HepG2 (cell line): ENCODE measurements around the gene OGG1. TPM values are rescaled to one million over a fixed set of nuclear protein-coding genes. Genes with fewer than 3 reads are reported as not detected.

Source experiments
- ATAC-seq: fragments of 200-7000 bp; cut with Tn5 transposase; 3 replicates; pipeline ENCODE4 v1.9.1; 2020; ENCODE audit warnings: mild to moderate bottlenecking, moderate library complexity
- BruUV-seq: library from RNA; stranded (reverse); fragments of 400-500 nt; replicated peaks from 2 replicates; lab custom pipeline; 2021; lab: Mats Ljungman, UMichigan
- CTCF ChIA-PET: fragments of 300-600 bp; formaldehyde crosslinking; extraction: SDS; loops from one replicate; lab custom pipeline; 2021; ENCODE audit warnings: low total read pairs, inconsistent platforms, low intra/inter-chr PET ratio; lab: Yijun Ruan, JAX
- POLR2A ChIA-PET: fragments of 350-600 bp; sonication (Branson Sonifier 250); formaldehyde crosslinking; loops from one replicate; lab custom pipeline; 2020; ENCODE audit warnings: antibody characterized with exemption, inconsistent platforms; lab: Yijun Ruan, JAX
- DNase-seq: peaks from one replicate; pipeline ENCODE4 v3.0.0-alpha.2; 2015; ENCODE audit warnings: low spot score
- FAIRE-seq: peaks from 3 replicates; lab custom pipeline; 2011; peaks lifted over from hg19 to GRCh38; lab: Jason Lieb, UNC
- H2AFZ ChIP-seq: one replicate; pipeline ENCODE4 v1.6.1; 2011; ENCODE audit warnings: low read length, inconsistent platforms
- H3K27ac ChIP-seq: fragments of 300-600 bp; 3 replicates; pipeline ENCODE4 v1.8.0; 2011; ENCODE audit warnings: mixed run types, mild to moderate bottlenecking, mixed read lengths, low read length, inconsistent platforms; ENCODE audit not compliant: insufficient read depth; ENCODE audit errors: extremely low read length
- H3K27me3 ChIP-seq, 2 experiments: fragments of 200-600 bp in 1 of 2; 2 replicates in 1 of 2; 3 replicates in 1 of 2; pipeline versions ENCODE4 v1.6.0 to v1.8.0; 2011; ENCODE audit warnings: low read length in 2 of 2, mild to moderate bottlenecking in 2 of 2, moderate library complexity in 2 of 2, inconsistent platforms in 1 of 2; ENCODE audit not compliant: insufficient read depth in 2 of 2, control insufficient read depth in 1 of 2
- H3K36me3 ChIP-seq, 2 experiments: fragments of 200-600 bp in 1 of 2; replicated peaks in 1 of 2; 2 replicates in 1 of 2; 3 replicates in 1 of 2; pipeline versions ENCODE4 v1.5.1 to v1.8.0; 2011; ENCODE audit warnings: low read length in 2 of 2, inconsistent platforms in 1 of 2; ENCODE audit not compliant: insufficient read depth in 2 of 2, control insufficient read depth in 1 of 2
- H3K4me1 ChIP-seq: 2 replicates; pipeline ENCODE4 v1.5.1; 2012; ENCODE audit warnings: low read length, inconsistent platforms; ENCODE audit not compliant: insufficient read depth
- H3K4me2 ChIP-seq: 2 replicates; pipeline ENCODE4 v1.6.0; 2011; ENCODE audit warnings: low read depth, low read length, inconsistent platforms
- H3K4me3 ChIP-seq, 3 experiments: fragments of 200-600 bp in 1 of 3; sonication (generic), shearing (Covaris generic) in 1 of 3; replicated peaks in 1 of 3; 2 replicates each; pipeline ENCODE4 v1.5.1; 2011 to 2016; ENCODE audit warnings: low read length in 3 of 3, inconsistent platforms in 2 of 3, low read depth in 2 of 3, mild to moderate bottlenecking in 2 of 3, control low read depth in 1 of 3, mixed read lengths in 1 of 3; ENCODE audit not compliant: insufficient read depth in 1 of 3
- H3K79me2 ChIP-seq: one replicate; pipeline ENCODE4 v1.6.1; 2011; ENCODE audit warnings: low read length, inconsistent platforms; ENCODE audit not compliant: insufficient read depth
- H3K9ac ChIP-seq: 2 replicates; pipeline ENCODE4 v1.6.0; 2011; ENCODE audit warnings: mild to moderate bottlenecking, low read depth, low read length, inconsistent platforms; ENCODE audit not compliant: insufficient read depth
- H3K9me3 ChIP-seq: 2 replicates; pipeline ENCODE4 v1.5.1; 2012; ENCODE audit warnings: mild to moderate bottlenecking, low read length
- H4K20me1 ChIP-seq: 2 replicates; pipeline ENCODE4 v1.6.0; 2011; ENCODE audit warnings: inconsistent platforms, mild to moderate bottlenecking, low read length, moderate library complexity; ENCODE audit not compliant: insufficient read depth
- DMAP1 ChIP-seq: IDR thresholded peaks from 2 replicates; pipeline ENCODE4 v1.6.1; 2016
- HDAC6 ChIP-seq: fragments of 200-600 bp; sonication (generic); IDR thresholded peaks from 2 replicates; pipeline ENCODE4 v1.7.0; 2017; ENCODE audit warnings: mild to moderate bottlenecking, antibody characterized with exemption, low read length, low read depth
- HHEX ChIP-seq: IDR thresholded peaks from 2 replicates; pipeline ENCODE4 v1.6.1; 2016; ENCODE audit warnings: control low read depth
- HOXD1 ChIP-seq: sonication (generic); formaldehyde crosslinking; IDR thresholded peaks from 2 replicates; pipeline ENCODE4 v1.5.0; 2020; ENCODE audit warnings: missing genetic modification reagents
- SCMH1 ChIP-seq: sonication (generic); formaldehyde crosslinking; IDR thresholded peaks from 2 replicates; pipeline ENCODE4 v1.9.0; 2021; ENCODE audit warnings: missing genetic modification reagents, mild to moderate bottlenecking, borderline replicate concordance
- SNAPC2 ChIP-seq: sonication (generic); formaldehyde crosslinking; IDR thresholded peaks from 2 replicates; pipeline ENCODE4 v1.8.1; 2022; ENCODE audit warnings: mild to moderate bottlenecking, missing genetic modification reagents
- ZNF460 ChIP-seq: sonication (generic); formaldehyde crosslinking; IDR thresholded peaks from 2 replicates; pipeline ENCODE4 v1.5.1; 2020; ENCODE audit warnings: missing genetic modification reagents, mild to moderate bottlenecking, borderline replicate concordance
- ZNF552 ChIP-seq: sonication (generic); formaldehyde crosslinking; IDR thresholded peaks from 2 replicates; pipeline ENCODE4 v1.9.0; 2022; ENCODE audit warnings: missing genetic modification reagents, mild to moderate bottlenecking, borderline replicate concordance
- ZNF570 ChIP-seq: sonication (generic); formaldehyde crosslinking; IDR thresholded peaks from 2 replicates; pipeline ENCODE4 v1.4.0; 2020; ENCODE audit warnings: mild to moderate bottlenecking, missing genetic modification reagents, borderline replicate concordance
- WGBS: methylation state at CpG from one replicate; pipeline ENCODE4 v1.1.6; 2017; ENCODE audit warnings: low lambda C conversion rate; 5-methylcytosine and 5-hydroxymethylcytosine counted together
- in situ Hi-C: cut with HindIII; loops from 2 replicates; pipeline ENCODE4 v1.10.0; 2017; ENCODE audit warnings: low pct_unique_long_range_greater_than_20kb; ENCODE audit not compliant: extremely low pct_ligation_motif_present
- intact Hi-C: fragments of 100-400 bp; cut with micrococcal nuclease; formaldehyde crosslinking; loops from one replicate; pipeline ENCODE4 v1.10.0; 2022; ENCODE audit not compliant: unreplicated experiment
- polyA plus RNA-seq, 8 experiments: library from polyadenylated mRNA; depleted of rRNA in 3 of 8; stranded (reverse) in 7 of 8; unstranded in 1 of 8; fragments of >200 nt; fragmentation: Illumina TruSeq in 4 of 8; extraction: Trizol in 4 of 8; gene quantifications; 2 replicates each; pipeline versions ENCODE4 v1.2.1 to v1.2.3, GENCODE V29; 2011 to 2016; ENCODE audit warnings: low read depth in 4 of 8, missing spikeins in 1 of 8, mixed read lengths in 1 of 8; ENCODE audit not compliant: insufficient read depth in 1 of 8
- total RNA-seq, 5 experiments: library from RNA; depleted of rRNA; stranded (reverse); fragments of >200 nt; fragmentation: Illumina TruSeq; extraction: Trizol; gene quantifications; 2 replicates each; pipeline ENCODE4 v1.2.3, GENCODE V29; 2016; ENCODE audit warnings: low read depth in 1 of 5
- TF ChIP-seq, protein P1 (sequence below): sonication (generic); formaldehyde crosslinking; IDR thresholded peaks from 2 replicates; pipeline ENCODE4 v1.4.0; 2020; ENCODE audit warnings: mild to moderate bottlenecking, missing genetic modification reagents, borderline replicate concordance
- TF ChIP-seq, protein P2 (sequence below): sonication (generic); formaldehyde crosslinking; IDR thresholded peaks from 2 replicates; pipeline ENCODE4 v1.4.0; 2020; ENCODE audit warnings: missing genetic modification reagents, borderline replicate concordance
- TF ChIP-seq, protein P3 (sequence below): sonication (generic); formaldehyde crosslinking; IDR thresholded peaks from 2 replicates; pipeline ENCODE4 v1.5.0; 2020; ENCODE audit warnings: missing genetic modification reagents
- TF ChIP-seq, protein P4 (sequence below): sonication (generic); formaldehyde crosslinking; IDR thresholded peaks from 2 replicates; pipeline ENCODE4 v1.5.0; 2020; ENCODE audit warnings: mild to moderate bottlenecking, missing genetic modification reagents
- TF ChIP-seq, protein P5 (sequence below): sonication (generic); formaldehyde crosslinking; IDR thresholded peaks from 2 replicates; pipeline ENCODE4 v1.4.0; 2020; ENCODE audit warnings: missing genetic modification reagents; ENCODE audit errors: not compliant biosample characterization

Gene OGG1
- total and polyA plus RNA-seq, 2 of the 13 experiments (the other 11 are each of a cell fraction or from before 2014, with no cell fraction given) = 28.7 to 33.2 TPM

DNA sequence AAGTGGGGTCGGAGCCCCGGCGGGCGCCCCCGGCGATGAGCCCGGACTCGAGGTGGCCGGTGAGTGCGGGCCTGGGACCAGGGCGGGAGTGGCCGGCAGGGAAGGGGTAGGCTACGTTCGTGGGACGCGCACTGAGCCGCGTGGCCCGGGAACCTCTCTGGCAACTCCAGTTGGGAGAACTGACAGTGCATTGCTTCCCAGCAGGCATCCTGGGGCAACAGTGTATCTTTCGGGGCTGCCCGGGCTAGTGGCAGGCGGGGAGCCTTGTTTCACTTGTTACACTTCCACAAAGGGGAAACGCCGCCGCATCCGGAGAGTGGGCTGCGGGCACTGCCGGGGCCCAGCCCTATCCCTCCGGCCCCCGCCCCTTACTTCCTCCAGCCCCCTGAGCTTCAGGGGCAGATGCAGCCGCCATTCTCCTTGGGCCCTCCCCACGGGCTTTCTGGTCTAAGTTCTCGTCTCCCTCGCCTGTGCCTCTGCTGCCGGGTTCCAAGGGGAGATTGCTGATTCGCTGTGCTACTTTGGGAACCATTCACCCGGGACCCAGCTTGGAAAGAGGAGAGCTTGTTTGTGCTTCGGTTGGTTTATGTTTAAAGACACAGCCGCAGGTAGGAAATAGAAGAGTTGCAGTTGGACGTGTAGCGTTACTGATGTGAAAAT is 17.5 kb upstream of the OGG1 start:
- H3K9ac ChIP-seq = peak overlapping the region; percentile 100
- ChIA-PET POLR2A (interaction anchor here (1.1 to 4.3 kb wide), 6 partner anchors 18 to 410 kb away, joined by 3 to 40 read pairs (median 9); partner anchors contain the start of genes ARPC4, CAMK1, OGG1 and TADA3), CTCF (no interaction called here)
- peaks cover 23% of the 10 kb centered on the region for H3K4me1 ChIP-seq
- no peaks in the 10 kb centered on the region; a peak in 1 of 5 replicates for H3K27me3 ChIP-seq
- FAIRE-seq (no peak), ATAC-seq (peak; percentile 39), DNase-seq (no peak)
- intact Hi-C loops = no loop called here
- H3K4me2 ChIP-seq = peak overlapping the region; percentile 90
- H3K9me3 ChIP-seq = no peaks in the 10 kb centered on the region
- peak overlapping the region; percentile 99 for H3K27ac ChIP-seq
- peaks cover 24% of the 10 kb centered on the region for H3K79me2 ChIP-seq
- peaks cover 12 to 39% of the 10 kb centered on the region in 2 experiments; a peak in 4 of 5 replicates for H3K36me3 ChIP-seq
- 0% methylated on average over 7 of the region's 41 CpGs for WGBS
- H4K20me1 ChIP-seq = peaks cover 6% of the 10 kb centered on the region
- no TSS peak for BruUV-seq
- in situ Hi-C loops = no loop called here
- peak overlapping the region; percentile 89 to 99 (median 96) for H3K4me3 ChIP-seq
- no peak overlapping the region for H2AFZ ChIP-seq
- TF ChIP-seq HDAC6 (no peak), HOXD1 (CRISPR knock-in tag) (no peak), SCMH1 (no peak), ZNF570 (no peak), DMAP1 (no peak), HHEX (CRISPR knock-in tag) (no peak), ZNF460 (no peak), SNAPC2 (CRISPR knock-in tag) (no peak), ZNF552 (no peak)
- TF ChIP-seq, protein P1, sequence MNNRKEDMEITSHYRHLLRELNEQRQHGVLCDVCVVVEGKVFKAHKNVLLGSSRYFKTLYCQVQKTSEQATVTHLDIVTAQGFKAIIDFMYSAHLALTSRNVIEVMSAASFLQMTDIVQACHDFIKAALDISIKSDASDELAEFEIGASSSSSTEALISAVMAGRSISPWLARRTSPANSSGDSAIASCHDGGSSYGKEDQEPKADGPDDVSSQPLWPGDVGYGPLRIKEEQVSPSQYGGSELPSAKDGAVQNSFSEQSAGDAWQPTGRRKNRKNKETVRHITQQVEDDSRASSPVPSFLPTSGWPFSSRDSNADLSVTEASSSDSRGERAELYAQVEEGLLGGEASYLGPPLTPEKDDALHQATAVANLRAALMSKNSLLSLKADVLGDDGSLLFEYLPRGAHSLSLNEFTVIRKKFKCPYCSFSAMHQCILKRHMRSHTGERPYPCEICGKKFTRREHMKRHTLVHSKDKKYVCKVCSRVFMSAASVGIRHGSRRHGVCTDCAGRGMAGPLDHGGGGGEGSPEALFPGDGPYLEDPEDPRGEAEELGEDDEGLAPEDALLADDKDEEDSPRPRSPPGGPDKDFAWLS (CRISPR knock-in tag) = no peak
- TF ChIP-seq, protein P2, sequence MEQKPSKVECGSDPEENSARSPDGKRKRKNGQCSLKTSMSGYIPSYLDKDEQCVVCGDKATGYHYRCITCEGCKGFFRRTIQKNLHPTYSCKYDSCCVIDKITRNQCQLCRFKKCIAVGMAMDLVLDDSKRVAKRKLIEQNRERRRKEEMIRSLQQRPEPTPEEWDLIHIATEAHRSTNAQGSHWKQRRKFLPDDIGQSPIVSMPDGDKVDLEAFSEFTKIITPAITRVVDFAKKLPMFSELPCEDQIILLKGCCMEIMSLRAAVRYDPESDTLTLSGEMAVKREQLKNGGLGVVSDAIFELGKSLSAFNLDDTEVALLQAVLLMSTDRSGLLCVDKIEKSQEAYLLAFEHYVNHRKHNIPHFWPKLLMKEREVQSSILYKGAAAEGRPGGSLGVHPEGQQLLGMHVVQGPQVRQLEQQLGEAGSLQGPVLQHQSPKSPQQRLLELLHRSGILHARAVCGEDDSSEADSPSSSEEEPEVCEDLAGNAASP (CRISPR knock-in tag) = no peak
- TF ChIP-seq, protein P3, sequence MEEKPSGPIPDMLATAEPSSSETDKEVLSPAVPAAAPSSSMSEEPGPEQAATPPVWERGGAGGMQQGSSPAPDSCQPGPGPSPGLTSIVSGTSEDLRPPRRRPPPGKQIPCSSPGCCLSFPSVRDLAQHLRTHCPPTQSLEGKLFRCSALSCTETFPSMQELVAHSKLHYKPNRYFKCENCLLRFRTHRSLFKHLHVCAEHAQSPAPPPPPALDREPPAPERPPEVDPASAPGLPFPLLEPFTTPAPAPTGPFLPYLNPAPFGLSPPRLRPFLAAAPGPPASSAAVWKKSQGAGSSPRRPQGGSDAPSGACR (CRISPR knock-in tag) = no peak
- TF ChIP-seq, protein P4, sequence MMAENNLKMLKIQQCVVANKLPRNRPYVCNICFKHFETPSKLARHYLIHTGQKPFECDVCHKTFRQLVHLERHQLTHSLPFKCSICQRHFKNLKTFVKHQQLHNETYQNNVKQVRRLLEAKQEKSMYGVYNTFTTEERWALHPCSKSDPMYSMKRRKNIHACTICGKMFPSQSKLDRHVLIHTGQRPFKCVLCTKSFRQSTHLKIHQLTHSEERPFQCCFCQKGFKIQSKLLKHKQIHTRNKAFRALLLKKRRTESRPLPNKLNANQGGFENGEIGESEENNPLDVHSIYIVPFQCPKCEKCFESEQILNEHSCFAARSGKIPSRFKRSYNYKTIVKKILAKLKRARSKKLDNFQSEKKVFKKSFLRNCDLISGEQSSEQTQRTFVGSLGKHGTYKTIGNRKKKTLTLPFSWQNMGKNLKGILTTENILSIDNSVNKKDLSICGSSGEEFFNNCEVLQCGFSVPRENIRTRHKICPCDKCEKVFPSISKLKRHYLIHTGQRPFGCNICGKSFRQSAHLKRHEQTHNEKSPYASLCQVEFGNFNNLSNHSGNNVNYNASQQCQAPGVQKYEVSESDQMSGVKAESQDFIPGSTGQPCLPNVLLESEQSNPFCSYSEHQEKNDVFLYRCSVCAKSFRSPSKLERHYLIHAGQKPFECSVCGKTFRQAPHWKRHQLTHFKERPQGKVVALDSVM (CRISPR knock-in tag) = no peak
- TF ChIP-seq, protein P5, sequence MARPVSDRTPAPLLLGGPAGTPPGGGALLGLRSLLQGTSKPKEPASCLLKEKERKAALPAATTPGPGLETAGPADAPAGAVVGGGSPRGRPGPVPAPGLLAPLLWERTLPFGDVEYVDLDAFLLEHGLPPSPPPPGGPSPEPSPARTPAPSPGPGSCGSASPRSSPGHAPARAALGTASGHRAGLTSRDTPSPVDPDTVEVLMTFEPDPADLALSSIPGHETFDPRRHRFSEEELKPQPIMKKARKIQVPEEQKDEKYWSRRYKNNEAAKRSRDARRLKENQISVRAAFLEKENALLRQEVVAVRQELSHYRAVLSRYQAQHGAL (CRISPR knock-in tag) = no peak
